IMR-90 (cell line): ENCODE data around the gene MRPL45. TPM values are rescaled to one million over a fixed set of nuclear protein-coding genes. Genes with fewer than 3 reads are reported as not detected.

Experiments
- ATAC-seq: fragments of 200-7000 bp; cut with Tn5 transposase; 2 replicates; pipeline ENCODE4 v1.9.1; 2020; ENCODE audit warnings: low read depth, mild to moderate bottlenecking, moderate library complexity
- BruUV-seq: library from RNA; stranded (reverse); fragments of 400-500 nt; replicated peaks from 2 replicates; lab custom pipeline; 2021; lab: Mats Ljungman, UMichigan
- CTCF ChIA-PET: fragments of 300-600 bp; formaldehyde crosslinking; extraction: SDS; loops from one replicate; lab custom pipeline; 2021; ENCODE audit warnings: antibody characterized with exemption; lab: Yijun Ruan, JAX
- POLR2A ChIA-PET: fragments of 300-600 bp; sonication (Branson Sonifier 250); formaldehyde crosslinking; loops from one replicate; lab custom pipeline; 2022; ENCODE audit warnings: antibody characterized with exemption; ENCODE audit not compliant: unreplicated experiment; lab: Charles Lee
- DNase-seq: peaks from one replicate; pipeline ENCODE4 v3.0.0; 2013
- H2AFZ ChIP-seq: replicated peaks from 2 replicates; pipeline ENCODE3; 2013; ENCODE audit warnings: low read length, mild to moderate bottlenecking; ENCODE audit not compliant: poor library complexity
- H2AK5ac ChIP-seq: 2 replicates; pipeline ENCODE4 v1.6.1; 2013; ENCODE audit warnings: low read depth, low read length, inconsistent platforms
- H2AK9ac ChIP-seq: replicated peaks from 2 replicates; pipeline ENCODE3; 2013; ENCODE audit warnings: mild to moderate bottlenecking, low read depth, low read length, moderate library complexity; ENCODE audit not compliant: poor library complexity
- H2BK120ac ChIP-seq: 2 replicates; pipeline ENCODE4 v1.6.1; 2013; ENCODE audit warnings: low read depth, low read length, inconsistent platforms
- H2BK15ac ChIP-seq: 3 replicates; pipeline ENCODE4 v1.6.1; 2013; ENCODE audit warnings: low read depth, low read length, inconsistent platforms
- H2BK20ac ChIP-seq: 2 replicates; pipeline ENCODE4 v1.6.1; 2013; ENCODE audit warnings: low read depth, mild to moderate bottlenecking, inconsistent platforms, low read length, moderate library complexity
- H2BK5ac ChIP-seq: 2 replicates; pipeline ENCODE4 v1.6.1; 2013; ENCODE audit warnings: mild to moderate bottlenecking, low read depth, low read length, inconsistent platforms; ENCODE audit not compliant: poor library complexity, severe bottlenecking
- H3K14ac ChIP-seq: replicated peaks from 2 replicates; pipeline ENCODE4 v1.6.1; 2013; ENCODE audit warnings: low read depth, low read length, inconsistent platforms
- H3K18ac ChIP-seq: 2 replicates; pipeline ENCODE4 v1.6.1; 2013; ENCODE audit warnings: low read depth, low read length, control low read depth
- H3K23ac ChIP-seq: 2 replicates; pipeline ENCODE4 v1.6.1; 2013; ENCODE audit warnings: low read depth, low read length, inconsistent platforms
- H3K27ac ChIP-seq: 2 replicates; pipeline ENCODE4 v1.5.1; 2013; ENCODE audit warnings: mild to moderate bottlenecking, control low read depth, low read length; ENCODE audit not compliant: insufficient read depth
- H3K27me3 ChIP-seq: 2 replicates; pipeline ENCODE4 v1.6.1; 2013; ENCODE audit warnings: low read length; ENCODE audit not compliant: control insufficient read depth, insufficient read depth
- H3K36me3 ChIP-seq: 2 replicates; pipeline ENCODE4 v1.6.1; 2013; ENCODE audit warnings: low read length, mixed read lengths; ENCODE audit not compliant: control insufficient read depth, insufficient read depth
- H3K4ac ChIP-seq: 2 replicates; pipeline ENCODE4 v1.6.1; 2013; ENCODE audit warnings: low read depth, low read length, inconsistent platforms
- H3K4me1 ChIP-seq: 2 replicates; pipeline ENCODE4 v1.6.1; 2013; ENCODE audit warnings: low read length, mixed read lengths; ENCODE audit not compliant: control insufficient read depth, insufficient read depth
- H3K4me2 ChIP-seq: 2 replicates; pipeline ENCODE4 v1.6.1; 2013; ENCODE audit warnings: low read depth, mild to moderate bottlenecking, control low read depth, low read length, moderate library complexity
- H3K4me3 ChIP-seq: 2 replicates; pipeline ENCODE4 v1.5.1; 2013; ENCODE audit warnings: low read depth, mild to moderate bottlenecking, control low read depth, low read length, moderate library complexity; ENCODE audit not compliant: insufficient read depth
- H3K56ac ChIP-seq: 2 replicates; pipeline ENCODE4 v1.6.1; 2013; ENCODE audit warnings: low read length, inconsistent platforms; ENCODE audit not compliant: insufficient read depth; ENCODE audit errors: extremely low read depth
- H3K79me1 ChIP-seq, 2 experiments: 2 replicates each; pipeline ENCODE4 v1.6.1; 2013; ENCODE audit warnings: low read length in 2 of 2, inconsistent platforms in 1 of 2, low read depth in 1 of 2
- H3K9ac ChIP-seq: 2 replicates; pipeline ENCODE4 v1.6.1; 2013; ENCODE audit warnings: low read depth, low read length, control low read depth
- H3K9me1 ChIP-seq: 2 replicates; pipeline ENCODE4 v1.6.1; 2013; ENCODE audit warnings: low read length, inconsistent platforms; ENCODE audit not compliant: insufficient read depth
- H3K9me3 ChIP-seq: 2 replicates; pipeline ENCODE4 v1.6.1; 2013; ENCODE audit warnings: low read length; ENCODE audit not compliant: control insufficient read depth, insufficient read depth
- H4K20me1 ChIP-seq: 2 replicates; pipeline ENCODE4 v1.6.1; 2013; ENCODE audit warnings: low read length, inconsistent platforms; ENCODE audit not compliant: insufficient read depth
- H4K5ac ChIP-seq: 2 replicates; pipeline ENCODE4 v1.6.1; 2013; ENCODE audit warnings: mild to moderate bottlenecking, low read depth, low read length, control low read depth
- H4K8ac ChIP-seq, 2 experiments: 2 replicates each; pipeline ENCODE4 v1.6.1; 2013; ENCODE audit warnings: low read depth in 2 of 2, low read length in 2 of 2, control low read depth in 1 of 2, inconsistent platforms in 1 of 2
- H4K91ac ChIP-seq: 2 replicates; pipeline ENCODE4 v1.6.1; 2013; ENCODE audit warnings: low read depth, low read length, inconsistent platforms; ENCODE audit not compliant: insufficient read depth
- CTCF ChIP-seq: conservative IDR thresholded peaks from 2 replicates; pipeline ENCODE4 v1.5.1; 2012; ENCODE audit warnings: mild to moderate bottlenecking, low read depth, low read length, improper control_type of control experiment
- RAD21 ChIP-seq: IDR thresholded peaks from 2 replicates; pipeline ENCODE4 v1.6.1; 2012; ENCODE audit warnings: low read length, improper control_type of control experiment
- USF2 ChIP-seq: fragments of 150-350 bp; IDR thresholded peaks from 2 replicates; pipeline ENCODE4 v1.6.1; 2017; ENCODE audit warnings: mild to moderate bottlenecking, antibody characterized with exemption, low read length, low read depth
- WGBS, 2 experiments: methylation state at CpG; one replicate each; pipeline versions ENCODE4 v1.1.5 to v1.1.7; 2013; ENCODE audit warnings: missing lambda C conversion rate in 2 of 2; ENCODE audit not compliant: insufficient read length in 1 of 2; ENCODE audit errors: extremely low coverage in 2 of 2; 5-methylcytosine and 5-hydroxymethylcytosine counted together
- dilution Hi-C: fragments of 300-500 bp; cut with HindIII; formaldehyde crosslinking; loops from one replicate; pipeline ENCODE4 v1.14.3; 2018; ENCODE audit warnings: low sequenced_read_pairs; ENCODE audit not compliant: unreplicated experiment
- in situ Hi-C: fragments of 300-500 bp; cut with MboI; formaldehyde crosslinking; loops from 3 replicates; pipeline ENCODE4 v1.14.3; 2019; ENCODE audit warnings: low sequenced_read_pairs, inconsistent platforms, mixed read lengths
- intact Hi-C: fragments of 100-400 bp; cut with micrococcal nuclease; formaldehyde crosslinking; loops from 2 replicates; pipeline ENCODE4 v1.10.0; 2022
- polyA plus RNA-seq, 3 experiments: library from polyadenylated mRNA; depleted of rRNA; stranded (reverse); fragments of >200 nt; gene quantifications; 2 replicates each; pipeline ENCODE4 v1.2.3, GENCODE V29; 2012; ENCODE audit warnings: low replicate concordance in 1 of 3
- total RNA-seq: library from RNA; depleted of rRNA; stranded (reverse); fragments of >200 nt; gene quantifications from 2 replicates; pipeline ENCODE4 v1.2.3, GENCODE V29; 2012

Gene MRPL45
- total and polyA plus RNA-seq, 2 of the 4 experiments (the other 2 are of a cell fraction): 39.6 to 46.8 TPM

GRCh38 chr17:38315497-38315896 lies 18.5 kb downstream of the MRPL45 start:
- WGBS, 2 experiments: no CpG with 5 or more reads among the region's 3 CpGs
- DNase-seq (no peak), ATAC-seq (no peak)
- no peak overlapping the region for H2AK9ac ChIP-seq
- peaks cover 15% of the 10 kb centered on the region for H3K36me3 ChIP-seq
- dilution Hi-C loops (no loop called here), in situ Hi-C loops (no loop called here), intact Hi-C loops (no loop called here)
- H2AFZ ChIP-seq: no peak overlapping the region
- TF ChIP-seq RAD21: no peak
- TF ChIP-seq CTCF: no peak
- TF ChIP-seq USF2: no peak
- no peak overlapping the region for H3K56ac ChIP-seq
- H3K4me2 ChIP-seq: no peak overlapping the region
- H4K8ac ChIP-seq: no peak overlapping the region
- H3K4me1 ChIP-seq: peaks cover 1% of the 10 kb centered on the region; the same call in 1 of the 2 replicates
- no peak overlapping the region for H2AK5ac ChIP-seq
- ChIA-PET CTCF (interaction anchor here (0.7 kb wide), 1 partner anchor 9 kb away, joined by 3 read pairs; no protein-coding TSS in a partner anchor), POLR2A (no interaction called here)
- H4K20me1 ChIP-seq: no peaks in the 10 kb centered on the region
- no peak overlapping the region for H3K18ac ChIP-seq
- no peak overlapping the region for H4K91ac ChIP-seq
- no peak overlapping the region for H3K4ac ChIP-seq
- H2BK120ac ChIP-seq: no peak overlapping the region
- H2BK20ac ChIP-seq: no peak overlapping the region
- no peaks in the 10 kb centered on the region for H3K9me3 ChIP-seq
- no peak overlapping the region for H3K14ac ChIP-seq
- H3K27ac ChIP-seq: no peak overlapping the region
- H3K23ac ChIP-seq: no peak overlapping the region
- no peak overlapping the region for H4K5ac ChIP-seq
- H3K27me3 ChIP-seq: no peaks in the 10 kb centered on the region
- no peaks in the 10 kb centered on the region for H3K9me1 ChIP-seq
- H2BK15ac ChIP-seq: no peak overlapping the region
- H3K9ac ChIP-seq: no peak overlapping the region
- no TSS peak for BruUV-seq
- no peak overlapping the region for H2BK5ac ChIP-seq
- no peak overlapping the region for H3K4me3 ChIP-seq
- H3K79me1 ChIP-seq: no peaks in the 10 kb centered on the region
